ENCODE data around the gene DUSP22.

DNA sequence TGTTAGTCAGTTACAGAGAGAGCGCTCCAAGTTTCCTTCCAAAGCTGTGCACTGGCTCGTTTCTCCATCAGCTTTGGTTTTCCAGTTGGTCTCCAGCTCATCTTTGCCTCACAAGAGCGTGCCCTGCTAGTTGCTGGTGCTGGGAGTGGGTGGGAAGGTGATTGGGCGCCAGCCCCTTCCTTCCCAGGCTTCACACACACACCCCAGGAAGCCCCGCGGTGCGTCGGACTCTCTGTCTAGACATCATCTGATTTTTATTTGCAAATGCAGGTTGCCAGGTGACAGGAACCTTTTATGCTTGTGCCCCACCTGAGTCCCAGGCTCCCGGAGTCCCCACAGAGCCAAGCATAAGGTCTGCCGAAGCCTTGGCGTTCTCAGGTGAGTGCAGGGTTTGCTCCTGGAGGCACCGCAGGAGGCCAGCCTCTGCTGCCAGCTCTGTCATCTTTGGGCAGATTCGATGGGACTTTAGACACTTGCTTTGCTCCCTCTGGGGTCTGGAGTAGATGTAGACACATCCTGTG, 106.3 kb downstream of the DUSP22 start:
- TF ChIP-seq POLR2A (IDR thresholded peaks at IDR 0.05; ENCODE audit: low read depth, low read length) = peak; percentile 82
- peak; percentile 79; the same call in 1 of the 2 replicates for TF ChIP-seq POLR2AphosphoS5 (IDR thresholded peaks at IDR 0.05; ENCODE audit: low read depth, low read length)
